ENCODE measurements around the gene WDR45B. TPM values are rescaled to one million over a fixed set of nuclear protein-coding genes. Genes with fewer than 3 reads are reported as not detected.
A peak's percentile ranks its signal among the peaks of the same experiment; 100 is the strongest.

The WDR45B gene
- total RNA-seq, 1 donor from 2014 or later: 74.0 TPM

- H3K27ac Mint-ChIP-seq: peak overlapping the region; percentile 97
- peaks cover 11% of the 10 kb centered on the region for H3K4me1 Mint-ChIP-seq (ENCODE audit: unreplicated experiment)
- H3K4me3 Mint-ChIP-seq: peak overlapping the region; percentile 77
- peaks cover 6% of the 10 kb centered on the region for H3K36me3 Mint-ChIP-seq
- no peaks in the 10 kb centered on the region for H3K9me3 Mint-ChIP-seq
- no peaks in the 10 kb centered on the region for H3K27me3 Mint-ChIP-seq
- no peak for DNase-seq (ENCODE audit: extremely low spot score, unreplicated experiment)
- no peak for TF ChIP-seq CTCF (conservative IDR thresholded peaks at IDR 0.05)
These were observed 55.9 kb downstream of the WDR45B start for GRCh38 chr17:82592289-82592766.

GRCh38 chr17:82590881-82591539, 57.2 kb downstream of the WDR45B start:
- no peak overlapping the region for H3K4me3 Mint-ChIP-seq
- no peaks in the 10 kb centered on the region for H3K27me3 Mint-ChIP-seq
- peak overlapping the region; percentile 97 for H3K27ac Mint-ChIP-seq
- DNase-seq (ENCODE audit: extremely low spot score, unreplicated experiment): no peak
- peaks cover 11% of the 10 kb centered on the region for H3K36me3 Mint-ChIP-seq
- no peaks in the 10 kb centered on the region for H3K9me3 Mint-ChIP-seq
- H3K4me1 Mint-ChIP-seq (ENCODE audit: unreplicated experiment): peaks cover 11% of the 10 kb centered on the region
- TF ChIP-seq CTCF (conservative IDR thresholded peaks at IDR 0.05): no peak

GRCh38 chr17:82590216-82590615, 58.0 kb downstream of the WDR45B start:
- Mint-ChIP-seq H3K4me3 (no peak overlapping the region), H3K4me1 (ENCODE audit: unreplicated experiment) (peaks cover 11% of the 10 kb centered on the region), H3K27me3 (no peaks in the 10 kb centered on the region), H3K36me3 (peaks cover 11% of the 10 kb centered on the region), H3K27ac (peak overlapping the region; percentile 21), H3K9me3 (no peaks in the 10 kb centered on the region)
- TF ChIP-seq CTCF (conservative IDR thresholded peaks at IDR 0.05): no peak
- no peak for DNase-seq (ENCODE audit: extremely low spot score, unreplicated experiment)

GRCh38 chr17:82589851-82590180, 58.4 kb downstream of the WDR45B start:
- H3K4me1 Mint-ChIP-seq (ENCODE audit: unreplicated experiment): peaks cover 11% of the 10 kb centered on the region
- peak overlapping the region; percentile 21 for H3K27ac Mint-ChIP-seq

GRCh38 chr17:82588266-82589175, 59.7 kb downstream of the WDR45B start:
- H3K4me3 Mint-ChIP-seq: no peak overlapping the region
- no peaks in the 10 kb centered on the region for H3K9me3 Mint-ChIP-seq
- H3K36me3 Mint-ChIP-seq: peaks cover 16% of the 10 kb centered on the region
- H3K27ac Mint-ChIP-seq: peak overlapping the region; percentile 53
- peaks cover 10% of the 10 kb centered on the region for H3K4me1 Mint-ChIP-seq (ENCODE audit: unreplicated experiment)
- no peaks in the 10 kb centered on the region for H3K27me3 Mint-ChIP-seq
- no peak for TF ChIP-seq CTCF (conservative IDR thresholded peaks at IDR 0.05)
- no peak for DNase-seq (ENCODE audit: extremely low spot score, unreplicated experiment)

More at GRCh38 chr17:82589851-82590180, 58.4 kb downstream of the WDR45B start:
- no peak for DNase-seq (ENCODE audit: extremely low spot score, unreplicated experiment)
- H3K9me3 Mint-ChIP-seq: no peaks in the 10 kb centered on the region
- no peaks in the 10 kb centered on the region for H3K27me3 Mint-ChIP-seq
- no peak overlapping the region for H3K4me3 Mint-ChIP-seq
- H3K36me3 Mint-ChIP-seq: peaks cover 13% of the 10 kb centered on the region
- TF ChIP-seq CTCF (conservative IDR thresholded peaks at IDR 0.05): no peak

All from type B pancreatic cell (in vitro differentiated cells).